Endothelial cell (in vitro differentiated cells): ENCODE data around the gene FAM111B. TPM values are rescaled to one million over a fixed set of nuclear protein-coding genes. Genes with fewer than 3 reads are reported as not detected.
"Not testable (repeated sequence)": the region's sequence is repeated elsewhere in the genome, so short reads cannot be mapped to it uniquely, and the experiment has no call there.

ENCODE experiments used
- DNase-seq: peaks from one replicate; pipeline ENCODE4 v3.0.0; 2021; ENCODE audit warnings: low spot score
- H3K27ac Mint-ChIP-seq: one replicate; pipeline ENCODE4 v1.8.0; 2021; ENCODE audit warnings: mixed read lengths, inconsistent platforms; ENCODE audit not compliant: unreplicated experiment
- H3K27me3 Mint-ChIP-seq: one replicate; pipeline ENCODE4 v1.8.0; 2021; ENCODE audit warnings: mild to moderate bottlenecking, moderate library complexity, mixed read lengths, inconsistent platforms; ENCODE audit not compliant: unreplicated experiment
- H3K36me3 Mint-ChIP-seq: one replicate; pipeline ENCODE4 v1.8.0; 2021; ENCODE audit warnings: mild to moderate bottlenecking, low read depth, mixed read lengths, inconsistent platforms; ENCODE audit not compliant: unreplicated experiment
- H3K4me1 Mint-ChIP-seq: one replicate; pipeline ENCODE4 v1.8.0; 2021; ENCODE audit warnings: mild to moderate bottlenecking, mixed read lengths, inconsistent platforms; ENCODE audit not compliant: unreplicated experiment
- H3K4me3 Mint-ChIP-seq: one replicate; pipeline ENCODE4 v1.8.0; 2021; ENCODE audit warnings: mild to moderate bottlenecking, mixed read lengths, inconsistent platforms; ENCODE audit not compliant: unreplicated experiment
- H3K9me3 Mint-ChIP-seq: one replicate; pipeline ENCODE4 v1.8.0; 2021; ENCODE audit warnings: mixed read lengths, inconsistent platforms; ENCODE audit not compliant: unreplicated experiment
- CTCF ChIP-seq: fragments of 200-600 bp; sonication (generic); IDR thresholded peaks from one replicate; pipeline ENCODE4 v1.5.0; 2021; ENCODE audit warnings: antibody characterized with exemption; ENCODE audit not compliant: unreplicated experiment
- long read RNA-seq: library from polyadenylated mRNA; unstranded; transcript quantifications from one replicate; pipeline ENCODE4 v2.0.0, GENCODE V29; 2020; ENCODE audit not compliant: unreplicated experiment
- total RNA-seq: library from RNA; stranded (reverse); fragmentation: NEBNext Ultra II Directional; extraction: Animal tissue kit (Norgen Biotek cat#: 25700); gene quantifications from one replicate; pipeline ENCODE4 v1.2.1, GENCODE V29; 2021; ENCODE audit not compliant: unreplicated experiment

The FAM111B gene
- 3.4 TPM for total RNA-seq
- long read RNA-seq: 0 reads

- H3K36me3 Mint-ChIP-seq: no peaks in the 10 kb centered on the region
- peaks cover 5% of the 10 kb centered on the region for H3K27me3 Mint-ChIP-seq
- H3K4me1 Mint-ChIP-seq: peaks cover 7% of the 10 kb centered on the region
- H3K4me3 Mint-ChIP-seq: peak within 1 kb of the TSS; percentile 73
- H3K27ac Mint-ChIP-seq: peak within 1 kb of the TSS; percentile 9
- no peak for TF ChIP-seq CTCF
- H3K9me3 Mint-ChIP-seq: no peaks in the 10 kb centered on the region
- peak; percentile 55 for DNase-seq
Measured at GRCh38 chr11:59106363-59107336, at the start of gene FAM111B. TSS of gene FAM111B (plus strand) at chr11:59107237. CDS start at chr11:59109626, 2,389 bp downstream.

- H3K4me3 Mint-ChIP-seq: peak overlapping the region; percentile 91
- DNase-seq: peak; percentile 98
- not testable (repeated sequence) for H3K36me3 Mint-ChIP-seq, H3K9me3 Mint-ChIP-seq, H3K4me1 Mint-ChIP-seq, H3K27me3 Mint-ChIP-seq, H3K27ac Mint-ChIP-seq
- TF ChIP-seq CTCF: peak; percentile 84
Measured at GRCh38 chr11:59058120-59059033, 48.7 kb upstream of the FAM111B start.

GRCh38 chr11:59060096-59060495 is 46.9 kb upstream of the FAM111B start:
- H3K4me1 Mint-ChIP-seq, H3K27me3 Mint-ChIP-seq, H3K4me3 Mint-ChIP-seq, H3K27ac Mint-ChIP-seq, H3K9me3 Mint-ChIP-seq, DNase-seq, H3K36me3 Mint-ChIP-seq: not testable (repeated sequence)

GRCh38 chr11:59062602-59063529 is 44.2 kb upstream of the FAM111B start:
- peaks cover 3% of the 10 kb centered on the region for H3K4me1 Mint-ChIP-seq
- H3K9me3 Mint-ChIP-seq: no peaks in the 10 kb centered on the region
- no peak overlapping the region for H3K27ac Mint-ChIP-seq
- H3K4me3 Mint-ChIP-seq: no peak overlapping the region
- no peak for TF ChIP-seq CTCF
- H3K27me3 Mint-ChIP-seq: peaks cover 3% of the 10 kb centered on the region
- no peaks in the 10 kb centered on the region for H3K36me3 Mint-ChIP-seq
- no peak for DNase-seq

- H3K36me3 Mint-ChIP-seq, H3K9me3 Mint-ChIP-seq, H3K4me1 Mint-ChIP-seq, H3K4me3 Mint-ChIP-seq, H3K27me3 Mint-ChIP-seq, DNase-seq, H3K27ac Mint-ChIP-seq: not testable (repeated sequence)
Measured at GRCh38 chr11:59063996-59064727, 42.9 kb upstream of the FAM111B start.
